Left lung (tissue), 10 donors: Measurements from ENCODE around the gene CYFIP1. TPM values are rescaled to one million over a fixed set of nuclear protein-coding genes. Genes with fewer than 3 reads are reported as not detected.

Experiments used
- ATAC-seq: fragments of 200-7000 bp; cut with Tn5 transposase; one replicate; pipeline ENCODE4 v1.9.1; 2020; ENCODE audit warnings: moderate library complexity
- DNase-seq, 4 donors: peaks; one replicate each; pipeline ENCODE4 v3.0.0-alpha.2; 2013 to 2020
- H3K27ac ChIP-seq, 2 donors: fragments of 200-600 bp; sonication (generic) in 1 of 2; one replicate each; pipeline versions ENCODE4 v1.5.0 to v1.8.0; 2020 to 2021
- H3K27me3 ChIP-seq, 2 donors: fragments of 200-600 bp; sonication (generic) in 1 of 2; one replicate each; pipeline versions ENCODE4 v1.5.0 to v1.8.0; 2020 to 2021
- H3K36me3 ChIP-seq, 2 donors: fragments of 200-600 bp; sonication (generic) in 1 of 2; one replicate each; pipeline versions ENCODE4 v1.5.0 to v1.8.0; 2020 to 2021
- H3K4me1 ChIP-seq, 2 donors: fragments of 200-600 bp; one replicate each; pipeline ENCODE4 v1.8.0; 2021
- H3K4me3 ChIP-seq, 2 donors: fragments of 200-600 bp; sonication (generic) in 1 of 2; one replicate each; pipeline versions ENCODE4 v1.5.0 to v1.8.0; 2020 to 2021; ENCODE audit warnings: mild to moderate bottlenecking in 1 of 2
- H3K9me3 ChIP-seq, 2 donors: fragments of 200-600 bp; sonication (generic) in 1 of 2; one replicate each; pipeline versions ENCODE4 v1.5.0 to v1.8.0; 2020 to 2021
- intact Hi-C, 2 donors: fragments of 100-400 bp; cut with DNase I; formaldehyde crosslinking; loops; one replicate each; pipeline versions ENCODE4 v1.11.2 to v1.14.2; 2022
- polyA plus RNA-seq, 6 donors: library from polyadenylated mRNA; unstranded; fragments of 120-200 nt; gene quantifications; one replicate each; pipeline ENCODE4 v1.2.1, GENCODE V29; 2013; ENCODE audit not compliant: insufficient read length in 6 of 6
- total RNA-seq, 2 donors: library from RNA; stranded (reverse); fragmentation: NEBNext Ultra II Directional; extraction: Animal tissue kit (Norgen Biotek cat#: 25700); gene quantifications; one replicate each; pipeline ENCODE4 v1.2.1, GENCODE V29; 2021
- TF ChIP-seq, protein P1 (sequence below), 2 donors: fragments of 200-600 bp; sonication (generic) in 1 of 2; IDR thresholded peaks; one replicate each; pipeline versions ENCODE4 v1.5.0 to v1.8.0; 2021; ENCODE audit warnings: antibody characterized with exemption in 2 of 2
- donor health status: DM: no; HTN: yes; CAD: no.
- donor health status: DM: no; HTN: no; CAD: no.

CYFIP1 gene
- total and polyA plus RNA-seq, 8 donors = 85.6 to 164 (median 92.3) TPM

DNA sequence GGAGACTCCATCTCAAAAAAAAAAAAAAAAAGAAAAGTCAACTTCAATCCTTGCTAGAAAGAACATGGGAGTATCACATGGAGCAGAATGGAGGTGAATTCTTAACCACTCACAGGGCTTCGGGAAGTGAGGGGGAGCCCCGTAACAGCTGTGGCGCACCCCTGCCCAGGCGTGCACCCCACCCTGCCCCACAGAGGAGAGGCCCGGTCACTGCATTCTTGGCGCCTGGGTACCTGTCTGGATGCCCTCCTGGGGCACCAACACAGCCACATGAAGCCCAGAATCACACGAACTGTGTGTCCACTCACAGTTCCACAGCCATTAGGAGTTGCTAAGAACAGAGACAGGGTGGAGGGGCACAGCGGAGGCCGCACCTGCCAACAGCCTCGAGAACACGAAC, 89.9 kb downstream of the CYFIP1 start:
- no peak for DNase-seq
- Histone ChIP-seq H3K27ac (no peak overlapping the region), H3K27me3 (no peaks in the 10 kb centered on the region), H3K9me3 (no peaks in the 10 kb centered on the region), H3K4me1 (no peaks in the 10 kb centered on the region), H3K4me3 (no peak overlapping the region), H3K36me3 (peaks cover 0 to 75% of the 10 kb centered on the region in 2 donors)
- no peak for ATAC-seq
- intact Hi-C loops = no loop called here
- TF ChIP-seq, protein P1, sequence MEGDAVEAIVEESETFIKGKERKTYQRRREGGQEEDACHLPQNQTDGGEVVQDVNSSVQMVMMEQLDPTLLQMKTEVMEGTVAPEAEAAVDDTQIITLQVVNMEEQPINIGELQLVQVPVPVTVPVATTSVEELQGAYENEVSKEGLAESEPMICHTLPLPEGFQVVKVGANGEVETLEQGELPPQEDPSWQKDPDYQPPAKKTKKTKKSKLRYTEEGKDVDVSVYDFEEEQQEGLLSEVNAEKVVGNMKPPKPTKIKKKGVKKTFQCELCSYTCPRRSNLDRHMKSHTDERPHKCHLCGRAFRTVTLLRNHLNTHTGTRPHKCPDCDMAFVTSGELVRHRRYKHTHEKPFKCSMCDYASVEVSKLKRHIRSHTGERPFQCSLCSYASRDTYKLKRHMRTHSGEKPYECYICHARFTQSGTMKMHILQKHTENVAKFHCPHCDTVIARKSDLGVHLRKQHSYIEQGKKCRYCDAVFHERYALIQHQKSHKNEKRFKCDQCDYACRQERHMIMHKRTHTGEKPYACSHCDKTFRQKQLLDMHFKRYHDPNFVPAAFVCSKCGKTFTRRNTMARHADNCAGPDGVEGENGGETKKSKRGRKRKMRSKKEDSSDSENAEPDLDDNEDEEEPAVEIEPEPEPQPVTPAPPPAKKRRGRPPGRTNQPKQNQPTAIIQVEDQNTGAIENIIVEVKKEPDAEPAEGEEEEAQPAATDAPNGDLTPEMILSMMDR (IDR thresholded peaks at IDR 0.05) = no peak

DNA sequence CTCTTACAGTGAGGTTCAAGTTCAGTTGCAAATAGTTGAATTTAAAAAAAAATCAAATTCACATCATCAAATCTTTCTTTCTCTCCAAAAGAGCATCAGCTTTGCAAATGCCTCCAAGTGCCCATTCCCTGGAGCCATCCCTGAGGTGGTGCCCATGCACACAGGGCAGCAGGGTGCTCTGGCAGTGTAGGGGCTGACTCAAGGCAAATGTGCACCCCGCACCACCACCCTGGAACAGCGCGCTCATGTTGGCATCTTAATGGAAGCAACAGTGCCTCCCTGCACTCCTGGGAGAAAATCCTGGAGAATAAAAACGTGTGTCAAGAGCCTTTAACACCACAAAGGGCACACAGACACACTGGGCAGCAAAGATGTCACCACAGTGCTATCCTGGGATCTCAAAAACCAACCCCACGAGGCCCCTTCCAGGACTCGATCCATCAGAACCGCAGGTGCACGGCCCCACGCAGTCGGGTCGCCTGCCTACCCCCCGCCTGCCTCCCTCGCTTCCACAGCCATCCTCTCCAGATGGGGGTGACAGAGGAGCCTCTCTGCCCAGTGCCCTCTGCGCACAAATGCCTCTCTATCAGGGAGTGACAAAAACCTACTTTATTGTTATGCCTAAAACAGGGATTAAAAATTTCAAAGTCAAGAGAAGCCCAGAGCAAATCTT, 90.9 kb downstream of the CYFIP1 start:
- no peaks in the 10 kb centered on the region for H3K9me3 ChIP-seq
- no peaks in the 10 kb centered on the region for H3K27me3 ChIP-seq
- TF ChIP-seq, protein P1 (IDR thresholded peaks at IDR 0.05) = no peak
- DNase-seq = no peak
- H3K27ac ChIP-seq = no peak overlapping the region
- H3K4me1 ChIP-seq = no peaks in the 10 kb centered on the region
- intact Hi-C loops = no loop called here
- no peak overlapping the region for H3K4me3 ChIP-seq
- peaks cover 0 to 71% of the 10 kb centered on the region in 2 donors for H3K36me3 ChIP-seq
- ATAC-seq = no peak

DNA sequence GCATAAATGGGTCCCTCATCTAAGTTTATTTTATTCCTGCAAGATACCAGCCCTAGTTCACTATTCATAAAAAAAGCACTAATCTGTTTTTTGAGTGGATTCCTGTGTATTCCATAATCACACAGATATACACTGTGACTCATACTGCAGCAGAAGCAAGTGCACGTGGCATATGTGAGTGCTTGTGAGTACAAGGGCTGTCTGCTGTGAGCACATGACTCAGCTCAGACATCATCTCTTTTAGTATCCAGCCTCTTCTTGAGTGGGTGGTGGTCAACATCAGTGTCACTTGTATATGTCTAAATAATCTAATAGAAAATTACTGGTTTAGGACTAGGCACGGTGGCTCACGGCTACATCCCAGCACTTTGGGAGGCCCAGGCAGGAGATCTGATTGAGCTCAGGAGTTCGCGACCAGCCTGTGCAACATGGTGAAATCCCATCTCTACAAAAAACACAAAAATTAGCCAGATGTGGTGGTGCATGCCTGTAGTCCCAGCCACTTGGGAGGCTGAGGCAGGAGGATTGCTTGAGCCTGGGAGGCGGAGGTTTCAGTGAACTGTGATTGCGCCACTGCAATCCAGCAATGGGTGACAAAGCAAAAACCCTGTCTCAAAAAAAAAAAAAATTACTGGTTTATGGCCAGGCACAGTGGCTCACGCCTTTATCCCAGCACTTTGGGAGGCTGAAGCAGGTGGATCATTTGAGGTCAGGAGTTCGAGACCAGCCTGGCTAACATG, 91.9 kb downstream of the CYFIP1 start:
- H3K27ac ChIP-seq = peak overlapping the region in 1 of 2 donors; percentile 36
- no peak overlapping the region for H3K4me3 ChIP-seq
- DNase-seq (no peak), ATAC-seq (peak; percentile 76)
- intact Hi-C loops = no loop called here
- H3K9me3 ChIP-seq = no peaks in the 10 kb centered on the region
- H3K27me3 ChIP-seq = no peaks in the 10 kb centered on the region
- H3K36me3 ChIP-seq = peaks cover 0 to 61% of the 10 kb centered on the region in 2 donors
- no peaks in the 10 kb centered on the region for H3K4me1 ChIP-seq
- TF ChIP-seq, protein P1 (IDR thresholded peaks at IDR 0.05) = no peak

DNA sequence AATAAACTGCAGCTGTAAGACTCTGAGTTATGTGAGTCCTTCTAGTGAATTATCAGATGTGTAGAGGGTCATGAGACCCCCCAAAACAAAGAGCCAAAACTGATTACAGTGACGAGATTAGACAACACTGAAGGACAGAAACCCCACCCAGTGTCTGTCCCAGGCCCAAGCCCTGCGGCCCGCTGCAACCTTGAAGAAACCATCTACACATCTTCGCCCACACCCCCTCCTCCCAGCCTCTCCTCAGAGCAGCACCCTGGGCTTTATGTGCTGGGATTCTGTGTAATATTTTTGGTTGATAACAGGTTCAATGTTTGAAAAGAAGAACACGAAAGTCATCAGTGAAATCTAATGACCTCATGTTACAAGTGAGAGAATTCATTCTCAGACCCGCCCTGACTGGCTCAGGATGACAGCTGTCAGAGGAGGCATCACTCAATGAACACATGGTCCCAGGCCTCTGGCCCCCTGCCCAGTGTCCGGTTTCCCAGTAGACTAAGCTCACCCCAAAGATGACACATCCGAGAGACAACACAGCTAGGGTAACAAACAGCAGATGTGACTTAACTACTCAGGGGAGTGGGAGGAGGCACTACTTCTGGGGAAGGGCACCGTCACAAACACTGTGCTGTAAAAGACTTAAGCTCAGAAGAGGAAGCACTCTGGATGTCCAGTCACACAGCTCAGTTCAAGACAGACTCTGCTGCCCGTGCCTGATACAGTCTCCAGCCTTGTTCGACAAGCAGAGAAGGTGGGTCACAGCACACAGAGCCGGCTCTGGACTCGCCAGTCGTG, 92.8 kb downstream of the CYFIP1 start:
- Histone ChIP-seq H3K27me3 (no peaks in the 10 kb centered on the region), H3K36me3 (peaks cover 0 to 61% of the 10 kb centered on the region in 2 donors), H3K4me3 (no peak overlapping the region), H3K9me3 (no peaks in the 10 kb centered on the region), H3K27ac (peak overlapping the region in 1 of 2 donors; percentile 36), H3K4me1 (no peaks in the 10 kb centered on the region)
- DNase-seq = no peak
- intact Hi-C loops = no loop called here
- TF ChIP-seq, protein P1 (IDR thresholded peaks at IDR 0.05) = no peak
- no peak for ATAC-seq

DNA sequence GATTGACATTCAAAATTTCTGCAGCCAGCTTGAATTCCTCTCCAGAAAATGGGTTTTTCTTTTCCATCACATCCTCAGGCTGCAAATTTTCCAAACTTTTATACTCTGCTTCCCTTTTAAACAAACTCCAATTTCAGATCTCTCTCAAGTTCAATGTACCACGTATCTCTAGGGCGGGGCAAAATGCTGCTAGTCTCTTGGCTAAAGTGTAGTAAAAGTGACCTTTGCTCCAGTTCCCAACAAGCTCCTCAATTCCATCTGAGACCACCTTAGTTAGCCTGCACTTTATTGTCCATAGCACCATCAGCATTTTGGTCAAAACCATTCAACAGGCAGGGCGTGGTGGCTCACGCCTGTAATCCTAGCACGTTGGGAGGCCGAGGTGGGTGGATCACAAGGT, 95.0 kb downstream of the CYFIP1 start:
- H3K4me3 ChIP-seq = no peak overlapping the region
- H3K36me3 ChIP-seq = peaks cover 8 to 61% of the 10 kb centered on the region in 2 donors
- TF ChIP-seq, protein P1 (IDR thresholded peaks at IDR 0.05) = no peak
- no peaks in the 10 kb centered on the region for H3K9me3 ChIP-seq
- intact Hi-C loops = no loop called here
- no peaks in the 10 kb centered on the region for H3K27me3 ChIP-seq
- no peak overlapping the region for H3K27ac ChIP-seq
- ATAC-seq (no peak), DNase-seq (no peak)
- H3K4me1 ChIP-seq = no peaks in the 10 kb centered on the region
